Measurements from ENCODE around the gene SRF. TPM values are rescaled to one million over a fixed set of nuclear protein-coding genes. Genes with fewer than 3 reads are reported as not detected.
A peak's percentile ranks its signal among the peaks of the same experiment; 100 is the strongest.

The SRF gene
- total RNA-seq (19.1 and 22.0 TPM in 2 replicates), polyA plus RNA-seq (7.4 and 9.3 TPM in 2 replicates)

DNA sequence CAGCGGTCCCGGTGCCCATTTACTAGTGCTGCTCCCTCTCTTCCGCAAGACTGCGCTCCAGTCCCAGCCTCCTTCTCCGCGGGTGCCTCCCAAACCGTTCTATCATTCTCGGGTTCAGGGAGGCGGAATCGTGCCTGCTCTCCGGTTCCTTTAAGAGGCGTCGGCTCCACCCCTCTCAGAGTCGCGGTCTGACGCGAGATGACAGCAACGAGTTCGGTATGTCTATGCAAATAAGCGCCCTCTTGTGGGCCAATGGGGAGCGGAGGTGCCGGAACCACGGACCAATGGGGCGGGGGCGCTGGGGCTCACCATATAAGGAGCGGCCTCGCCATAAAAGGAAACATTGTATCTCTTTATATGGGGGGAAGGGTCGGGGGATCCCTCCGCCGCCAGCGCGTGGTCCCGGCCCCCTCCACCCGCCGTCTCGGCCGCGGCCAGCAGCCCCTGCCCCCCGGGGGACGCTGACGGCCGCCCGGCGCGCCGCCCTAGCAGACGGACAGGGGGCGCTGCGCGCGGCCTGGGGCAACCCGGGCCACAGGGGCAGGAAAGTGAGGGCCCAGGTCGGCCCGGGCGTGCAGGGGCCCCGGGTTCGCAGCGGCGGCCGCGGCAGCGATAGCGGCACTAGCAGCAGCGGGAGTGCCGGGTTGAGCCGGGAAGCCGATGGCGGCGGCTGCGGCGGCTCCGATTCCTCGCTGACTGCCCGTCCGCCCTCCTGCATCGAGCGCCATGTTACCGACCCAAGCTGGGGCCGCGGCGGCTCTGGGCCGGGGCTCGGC is at the start of gene SRF:
Gene SRF, plus strand, starts transcription at position 339 of the 776 bp plus-strand sequence. Its CDS starts 388 bp downstream, at position 727.
- Histone ChIP-seq H3K79me2 (peaks cover 31% of the 10 kb centered on the region), H3K4me2 (peak within 1 kb of the TSS; percentile 84), H3K9me3 (ENCODE audit: low read depth) (no peaks in the 10 kb centered on the region), H3K27me3 (no peaks in the 10 kb centered on the region), H3K4me1 (ENCODE audit: insufficient read depth) (peaks cover 23% of the 10 kb centered on the region), H3K27ac (peak within 1 kb of the TSS; percentile 97), H4K20me1 (ENCODE audit: insufficient read depth, poor library complexity, severe bottlenecking) (peaks cover 18% of the 10 kb centered on the region), H3K9me2 (replicated peaks; ENCODE audit: insufficient read depth) (no peaks in the 10 kb centered on the region), H2AFZ (peak within 1 kb of the TSS; percentile 78), H3K36me3 (replicated peaks; ENCODE audit: insufficient read depth, low read depth) (no peaks in the 10 kb centered on the region), H3K4me3 (peak within 1 kb of the TSS; percentile 74)
- under 1% methylated on average over 45 of the region's 83 CpGs for WGBS (ENCODE audit: low lambda C conversion rate, missing lambda C conversion rate)
- DNase-seq (ENCODE audit: low spot score) = peak; percentile 100
- no peak for TF ChIP-seq EZH2phosphoT487 (IDR thresholded peaks at IDR 0.05; ENCODE audit: low read depth, severe bottlenecking, unreplicated experiment)
- TF ChIP-seq, protein P1, sequence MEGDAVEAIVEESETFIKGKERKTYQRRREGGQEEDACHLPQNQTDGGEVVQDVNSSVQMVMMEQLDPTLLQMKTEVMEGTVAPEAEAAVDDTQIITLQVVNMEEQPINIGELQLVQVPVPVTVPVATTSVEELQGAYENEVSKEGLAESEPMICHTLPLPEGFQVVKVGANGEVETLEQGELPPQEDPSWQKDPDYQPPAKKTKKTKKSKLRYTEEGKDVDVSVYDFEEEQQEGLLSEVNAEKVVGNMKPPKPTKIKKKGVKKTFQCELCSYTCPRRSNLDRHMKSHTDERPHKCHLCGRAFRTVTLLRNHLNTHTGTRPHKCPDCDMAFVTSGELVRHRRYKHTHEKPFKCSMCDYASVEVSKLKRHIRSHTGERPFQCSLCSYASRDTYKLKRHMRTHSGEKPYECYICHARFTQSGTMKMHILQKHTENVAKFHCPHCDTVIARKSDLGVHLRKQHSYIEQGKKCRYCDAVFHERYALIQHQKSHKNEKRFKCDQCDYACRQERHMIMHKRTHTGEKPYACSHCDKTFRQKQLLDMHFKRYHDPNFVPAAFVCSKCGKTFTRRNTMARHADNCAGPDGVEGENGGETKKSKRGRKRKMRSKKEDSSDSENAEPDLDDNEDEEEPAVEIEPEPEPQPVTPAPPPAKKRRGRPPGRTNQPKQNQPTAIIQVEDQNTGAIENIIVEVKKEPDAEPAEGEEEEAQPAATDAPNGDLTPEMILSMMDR (IDR thresholded peaks at IDR 0.05; ENCODE audit: poor library complexity) = peak; percentile 60
- no peak for TF ChIP-seq EZH2 (IDR thresholded peaks at IDR 0.05; ENCODE audit: borderline replicate concordance)

- Histone ChIP-seq H3K79me2 (peaks cover 86% of the 10 kb centered on the region), H3K27me3 (no peaks in the 10 kb centered on the region), H3K9me3 (ENCODE audit: low read depth) (no peaks in the 10 kb centered on the region), H3K4me3 (no peak overlapping the region), H3K27ac (peak overlapping the region; percentile 94), H2AFZ (no peak overlapping the region), H3K4me1 (ENCODE audit: insufficient read depth) (peaks cover 70% of the 10 kb centered on the region), H3K4me2 (peak overlapping the region; percentile 65), H3K9me2 (replicated peaks; ENCODE audit: insufficient read depth) (no peaks in the 10 kb centered on the region), H3K36me3 (replicated peaks; ENCODE audit: insufficient read depth, low read depth) (no peaks in the 10 kb centered on the region), H4K20me1 (ENCODE audit: insufficient read depth, poor library complexity, severe bottlenecking) (no peaks in the 10 kb centered on the region)
- 52% methylated on average over 2 of the region's 2 CpGs for WGBS (ENCODE audit: low lambda C conversion rate, missing lambda C conversion rate)
- DNase-seq (ENCODE audit: low spot score) = no peak
- TF ChIP-seq EZH2 (IDR thresholded peaks at IDR 0.05; ENCODE audit: borderline replicate concordance) (no peak), EZH2phosphoT487 (IDR thresholded peaks at IDR 0.05; ENCODE audit: low read depth, severe bottlenecking, unreplicated experiment) (no peak)
Observed at GRCh38 chr6:43122146-43122545, 48.9 kb upstream of the SRF start.

- Histone ChIP-seq H3K27ac (peak overlapping the region; percentile 94), H3K79me2 (peaks cover 76% of the 10 kb centered on the region), H3K36me3 (replicated peaks; ENCODE audit: insufficient read depth, low read depth) (no peaks in the 10 kb centered on the region), H4K20me1 (ENCODE audit: insufficient read depth, poor library complexity, severe bottlenecking) (no peaks in the 10 kb centered on the region), H3K4me1 (ENCODE audit: insufficient read depth) (peaks cover 75% of the 10 kb centered on the region), H3K9me2 (replicated peaks; ENCODE audit: insufficient read depth) (no peaks in the 10 kb centered on the region), H3K4me3 (no peak overlapping the region), H3K4me2 (peak overlapping the region; percentile 66), H3K9me3 (ENCODE audit: low read depth) (no peaks in the 10 kb centered on the region), H2AFZ (no peak overlapping the region), H3K27me3 (no peaks in the 10 kb centered on the region)
- no peak for TF ChIP-seq EZH2phosphoT487 (IDR thresholded peaks at IDR 0.05; ENCODE audit: low read depth, severe bottlenecking, unreplicated experiment)
- TF ChIP-seq, protein P1 (IDR thresholded peaks at IDR 0.05; ENCODE audit: poor library complexity) = no peak
- no peak for TF ChIP-seq EZH2 (IDR thresholded peaks at IDR 0.05; ENCODE audit: borderline replicate concordance)
- WGBS (ENCODE audit: low lambda C conversion rate, missing lambda C conversion rate) = 61% methylated on average over 25 of the region's 25 CpGs
- DNase-seq (ENCODE audit: low spot score) = peak; percentile 52
Observed at GRCh38 chr6:43123461-43124314, 47.4 kb upstream of the SRF start.
